Measurements from ENCODE around the gene OR52E8.

Gene OR52E8

DNA sequence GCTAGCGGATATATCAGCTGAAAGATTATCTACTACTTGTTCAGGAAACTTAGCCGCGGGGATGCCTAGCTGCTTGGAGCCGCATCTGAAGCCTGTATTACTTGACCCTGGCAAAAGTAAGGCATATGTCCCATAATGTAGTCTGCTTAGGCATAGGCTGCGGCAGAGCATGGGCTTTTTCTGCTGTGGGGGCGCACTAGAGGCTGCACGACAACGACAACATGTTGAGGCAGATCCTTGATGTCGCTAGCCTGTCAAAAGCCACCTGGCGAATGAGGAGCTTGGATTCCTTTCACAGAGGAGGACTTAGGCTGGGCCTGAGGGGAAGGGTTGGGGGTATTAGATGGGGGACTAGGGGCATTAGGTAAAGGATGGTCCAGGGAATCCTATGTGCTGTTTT is 49.9 kb downstream of the OR52E8 start:
- DNase-seq = no peak

All from activated CD4-positive, alpha-beta T cell treated with anti-CD3 and anti-CD28 coated beads, Interleukin-2, amount 50 U/mL, for 48 hours (primary cell).